Measurements from ENCODE around the gene DEPP1. TPM values are rescaled to one million over a fixed set of nuclear protein-coding genes. Genes with fewer than 3 reads are reported as not detected.

DEPP1 gene
- total RNA-seq, 1 experiment from 2014 or later, result 44.2 TPM

DNA sequence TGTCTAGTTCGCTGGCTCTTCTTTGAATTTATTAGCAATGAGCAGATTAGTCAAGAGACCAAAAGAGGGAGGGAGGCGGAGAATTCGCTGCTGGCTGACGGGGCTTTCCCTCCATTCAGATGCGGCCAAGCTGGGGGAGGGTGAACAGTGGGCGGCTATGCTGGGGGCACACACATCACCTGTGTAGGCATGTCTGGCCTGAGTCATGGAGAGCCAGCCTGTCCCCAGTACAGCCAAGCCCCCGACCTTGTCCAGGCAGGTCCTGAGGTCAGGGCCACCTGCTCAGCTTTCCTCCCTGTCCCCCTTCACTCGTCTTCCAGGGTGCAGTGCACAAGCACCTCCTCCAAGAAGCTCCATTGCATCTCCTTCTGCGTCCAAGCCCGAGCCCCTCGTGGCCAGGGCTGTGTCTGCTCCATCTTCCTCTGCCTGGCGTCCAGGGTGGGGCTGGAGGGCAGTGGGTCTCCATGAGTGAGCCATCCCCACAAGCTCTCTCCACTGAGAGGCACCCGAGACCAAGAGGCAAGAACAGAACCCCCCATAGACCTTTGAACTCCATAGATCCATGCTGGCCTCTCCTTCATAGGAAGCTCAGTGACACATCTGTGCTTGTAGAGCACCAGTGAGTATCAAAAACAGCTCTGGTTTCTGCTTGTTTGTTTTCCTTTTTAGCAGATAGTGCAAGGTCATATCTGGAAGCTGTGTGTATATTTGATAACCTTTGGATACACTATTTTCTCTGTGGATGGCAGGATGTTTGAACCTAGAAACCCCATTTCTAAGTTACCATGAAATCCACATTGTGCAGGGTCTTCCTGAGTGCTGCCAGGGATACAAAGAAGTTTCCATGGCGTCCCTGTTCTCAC, 1.9 kb upstream of the DEPP1 start:
- no peak for DNase-seq (ENCODE audit: low spot score)

- DNase-seq (ENCODE audit: low spot score), result no peak
These were observed 927 bp upstream of the DEPP1 start for GRCh38 chr10:44979281-44980191.

- no peak for DNase-seq (ENCODE audit: low spot score)
These were observed 418 bp downstream of the DEPP1 start for GRCh38 chr10:44978213-44978569.

GRCh38 chr10:44977287-44978212, 1.1 kb downstream of the DEPP1 start:
- no peak for DNase-seq (ENCODE audit: low spot score)

DNA sequence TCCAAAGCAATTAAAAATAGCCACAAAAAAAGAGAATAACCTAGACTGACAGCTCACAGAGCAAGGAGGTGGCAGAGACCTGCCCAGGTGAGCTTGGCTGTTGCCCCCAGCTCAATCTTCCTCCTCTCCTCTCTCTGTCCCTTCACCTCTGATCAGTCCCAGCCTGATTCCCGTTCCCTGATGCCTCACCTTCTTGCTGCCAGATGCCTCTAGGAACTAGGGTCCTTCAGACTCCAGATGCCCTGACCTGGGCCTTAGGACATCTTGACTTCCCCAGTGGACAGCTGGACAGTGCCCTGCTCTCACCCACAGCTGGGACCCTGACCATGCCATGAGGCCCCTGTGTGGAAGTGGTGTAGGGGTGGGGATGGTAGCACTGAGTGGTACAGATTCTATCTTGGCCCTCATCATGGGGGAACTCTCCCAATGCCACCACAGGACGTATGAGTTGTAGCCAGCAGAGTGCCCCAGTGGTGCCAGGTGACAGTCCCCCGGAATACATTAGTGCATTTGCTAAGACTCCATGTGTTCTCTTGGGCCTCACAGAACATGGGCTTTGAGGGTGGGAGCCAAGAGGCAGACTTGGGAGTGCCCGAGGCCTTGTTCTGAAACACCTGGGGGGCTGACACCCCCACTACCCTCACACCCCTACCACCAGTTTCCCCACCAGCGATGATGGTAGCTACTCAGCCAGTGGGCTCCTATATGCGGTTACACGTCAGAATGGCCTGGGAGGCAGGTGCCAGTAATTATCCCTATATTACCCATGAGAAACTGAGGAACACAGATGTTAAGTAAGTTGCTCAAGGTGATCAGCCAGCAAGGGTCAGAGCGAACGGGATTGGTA, 2.0 kb downstream of the DEPP1 start:
- no peak for DNase-seq (ENCODE audit: low spot score)

- peak; percentile 88 for DNase-seq (ENCODE audit: low spot score)
These were observed 2.9 kb downstream of the DEPP1 start for GRCh38 chr10:44975431-44976331.

GRCh38 chr10:44974628-44975430, 3.8 kb downstream of the DEPP1 start:
- DNase-seq (ENCODE audit: low spot score), result peak; percentile 59

DNA sequence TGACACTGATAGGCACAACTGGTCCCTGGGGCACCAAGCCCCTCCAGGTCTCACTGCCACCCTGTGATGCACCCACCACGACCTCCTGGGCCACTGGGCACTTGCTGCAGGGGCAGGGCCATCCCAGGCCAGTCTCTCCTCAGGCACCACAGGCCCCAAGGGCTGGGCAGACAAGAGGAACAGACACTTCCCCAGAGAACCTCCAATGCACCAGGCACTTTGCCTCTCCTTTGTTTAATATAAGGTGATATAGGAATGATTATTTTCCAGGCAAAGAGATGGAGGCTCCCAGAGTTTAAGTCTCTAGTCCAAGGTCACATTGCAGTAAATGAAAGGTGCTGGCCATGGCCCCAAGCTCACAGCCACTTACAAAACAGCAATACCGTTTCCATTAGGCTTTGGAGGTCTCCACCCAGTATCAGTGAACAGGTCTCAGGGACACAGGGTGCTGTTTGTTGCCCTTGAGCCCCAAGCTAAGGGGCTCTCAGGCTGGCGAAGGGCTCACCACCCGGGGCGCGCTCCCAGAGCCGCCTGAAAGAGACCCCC, 4.5 kb downstream of the DEPP1 start:
- DNase-seq (ENCODE audit: low spot score), result no peak

- no peak for DNase-seq (ENCODE audit: low spot score)
These were observed 5.1 kb downstream of the DEPP1 start for GRCh38 chr10:44973323-44974081.

- DNase-seq (ENCODE audit: low spot score), result no peak
These were observed 5.7 kb downstream of the DEPP1 start for GRCh38 chr10:44972874-44973306.

GRCh38 chr10:44971935-44972757, 6.5 kb downstream of the DEPP1 start:
- no peak for DNase-seq (ENCODE audit: low spot score)

DNA sequence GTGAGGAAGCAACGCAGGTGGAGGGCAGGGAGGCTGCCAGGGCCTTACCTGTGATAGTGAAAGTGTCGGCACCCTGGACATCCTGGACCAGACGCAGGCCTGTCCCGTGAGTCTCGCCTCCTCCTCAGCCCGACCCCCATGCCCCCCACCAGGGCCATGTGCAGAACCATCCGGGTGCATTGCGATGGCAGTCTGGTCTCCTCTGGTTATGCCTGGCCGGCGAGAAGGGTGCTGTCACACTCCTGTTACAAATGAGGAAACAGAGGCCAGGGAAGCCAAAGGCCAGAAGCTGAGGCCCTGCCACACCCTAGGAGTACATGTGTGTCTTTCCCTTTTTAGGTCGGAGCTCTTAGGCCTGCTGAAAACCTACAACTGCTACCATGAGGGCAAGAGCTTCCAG, 7.2 kb downstream of the DEPP1 start:
- no peak for DNase-seq (ENCODE audit: low spot score)

DNA sequence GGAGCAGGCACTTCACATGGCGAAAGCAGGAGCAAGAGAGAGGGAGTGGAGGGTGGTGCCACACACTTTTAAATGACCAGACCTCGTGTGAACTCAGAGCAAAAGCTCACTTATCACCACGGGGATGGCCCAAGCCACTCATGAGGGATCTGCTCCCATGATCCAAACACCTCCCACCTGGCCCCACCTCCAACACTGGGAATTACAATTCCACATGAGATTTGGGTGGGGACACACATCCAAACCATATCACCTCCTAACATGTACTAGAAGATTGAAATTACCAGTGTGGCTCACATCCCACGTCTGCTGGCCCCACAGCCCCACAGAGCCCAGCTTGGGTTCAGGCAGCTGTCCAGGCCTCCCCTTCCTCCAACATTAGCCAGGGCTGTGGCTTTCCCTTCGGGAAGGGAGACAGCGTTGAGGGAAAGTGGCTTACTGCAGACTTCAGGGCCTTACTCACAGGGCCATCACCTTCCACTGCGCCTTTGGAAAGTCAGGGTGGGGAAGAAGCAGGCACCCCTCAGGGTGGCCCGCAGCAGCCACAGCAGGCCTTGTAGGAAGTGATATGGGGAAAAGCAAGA, 7.7 kb downstream of the DEPP1 start:
- no peak for DNase-seq (ENCODE audit: low spot score)

DNA sequence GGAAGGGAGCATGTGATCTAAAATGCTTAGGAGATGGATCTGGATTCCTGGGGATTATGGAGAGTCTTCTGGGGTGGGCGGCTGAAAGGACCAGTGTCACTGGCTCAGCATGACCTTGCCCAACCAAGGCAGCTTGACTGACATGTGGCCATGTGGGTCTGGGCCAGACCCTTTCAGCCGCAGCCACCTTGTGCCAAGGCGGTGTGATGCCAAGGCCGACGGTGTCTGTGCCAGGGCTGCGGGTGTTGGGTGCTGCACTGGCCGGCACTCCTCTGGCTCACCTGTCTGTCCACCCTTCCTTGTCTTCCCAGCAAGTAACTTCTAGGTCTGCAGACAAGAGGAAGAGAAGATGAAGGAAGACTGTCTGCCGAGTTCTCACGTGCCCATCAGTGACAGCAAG, 8.8 kb downstream of the DEPP1 start:
- no peak for DNase-seq (ENCODE audit: low spot score)

GRCh38 chr10:44968500-44969400, 9.9 kb downstream of the DEPP1 start:
- DNase-seq (ENCODE audit: low spot score), result no peak
